Middle frontal gyrus (tissue), 1 donor: ENCODE data around the gene THTPA.

ENCODE experiments used
- DNase-seq: peaks from one replicate; pipeline ENCODE4 v3.0.0-alpha.2; 2015; ENCODE audit warnings: low spot score; ENCODE audit errors: extremely low spot score

The THTPA gene, protein sequence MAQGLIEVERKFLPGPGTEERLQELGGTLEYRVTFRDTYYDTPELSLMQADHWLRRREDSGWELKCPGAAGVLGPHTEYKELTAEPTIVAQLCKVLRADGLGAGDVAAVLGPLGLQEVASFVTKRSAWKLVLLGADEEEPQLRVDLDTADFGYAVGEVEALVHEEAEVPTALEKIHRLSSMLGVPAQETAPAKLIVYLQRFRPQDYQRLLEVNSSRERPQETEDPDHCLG

DNA sequence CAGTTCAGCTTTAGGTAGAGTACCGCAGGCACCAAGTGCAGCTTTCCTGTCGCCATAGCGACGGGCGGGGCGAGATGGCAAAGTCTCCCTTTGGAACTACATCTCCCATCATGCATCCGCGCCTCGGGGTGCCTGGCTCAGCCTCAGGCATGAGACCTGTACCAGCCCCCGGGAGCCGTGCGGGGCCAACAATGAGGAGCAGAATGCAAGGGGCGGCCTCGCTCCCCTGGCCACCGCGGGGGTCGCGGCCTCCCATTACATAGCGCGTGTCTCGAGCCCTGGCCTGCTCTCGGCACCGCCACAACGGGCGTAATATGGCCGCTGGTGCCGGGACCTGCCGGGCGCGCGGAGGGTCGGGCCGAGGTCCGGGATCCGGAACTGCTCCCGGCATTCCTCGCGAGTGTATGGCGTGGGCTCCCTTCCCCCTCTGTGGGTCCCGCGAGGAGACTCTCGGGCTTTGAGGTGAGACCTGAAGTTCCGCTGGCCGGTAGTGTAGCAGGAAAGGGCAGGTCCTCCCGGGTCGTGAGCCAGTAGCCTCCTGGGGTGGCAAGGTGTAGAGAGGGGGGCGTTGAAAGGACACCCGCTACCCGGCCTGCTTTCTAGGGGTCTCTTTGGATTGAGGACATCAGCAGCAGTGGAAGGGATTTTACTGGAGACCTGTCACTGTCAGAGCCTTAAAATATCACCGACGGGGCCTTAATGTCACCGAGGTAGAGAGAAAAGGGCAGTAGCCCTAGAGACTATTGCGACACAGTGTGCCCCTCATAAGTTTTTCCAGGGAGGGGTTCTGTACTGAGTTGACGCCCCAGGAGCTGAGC, at the start of gene THTPA:
Gene THTPA (plus strand): TSS at position 390 of the 818 bp plus-strand sequence. CDS start 487 bp downstream, outside the sequence.
- DNase-seq = peak; percentile 82

DNA sequence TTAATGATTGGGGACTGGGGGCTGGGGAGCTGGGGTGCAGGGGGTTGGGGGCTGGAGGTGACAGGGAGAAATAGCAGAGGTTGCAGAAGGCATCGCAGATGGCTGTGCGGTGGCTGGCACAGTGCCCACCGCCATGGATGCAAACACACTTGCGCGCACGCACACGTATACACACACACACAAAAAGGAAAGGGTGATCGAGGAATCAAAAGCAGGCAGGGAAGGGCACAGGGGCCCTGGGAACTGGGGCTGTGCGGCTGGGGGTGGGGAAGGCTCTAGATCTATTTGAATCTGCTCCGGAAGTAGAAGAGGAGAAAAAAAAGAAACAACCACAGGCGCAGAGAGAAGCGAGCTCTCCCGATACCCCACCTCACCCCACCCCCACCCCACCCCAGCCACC, 43.9 kb upstream of the THTPA start:
- no peak for DNase-seq

DNA sequence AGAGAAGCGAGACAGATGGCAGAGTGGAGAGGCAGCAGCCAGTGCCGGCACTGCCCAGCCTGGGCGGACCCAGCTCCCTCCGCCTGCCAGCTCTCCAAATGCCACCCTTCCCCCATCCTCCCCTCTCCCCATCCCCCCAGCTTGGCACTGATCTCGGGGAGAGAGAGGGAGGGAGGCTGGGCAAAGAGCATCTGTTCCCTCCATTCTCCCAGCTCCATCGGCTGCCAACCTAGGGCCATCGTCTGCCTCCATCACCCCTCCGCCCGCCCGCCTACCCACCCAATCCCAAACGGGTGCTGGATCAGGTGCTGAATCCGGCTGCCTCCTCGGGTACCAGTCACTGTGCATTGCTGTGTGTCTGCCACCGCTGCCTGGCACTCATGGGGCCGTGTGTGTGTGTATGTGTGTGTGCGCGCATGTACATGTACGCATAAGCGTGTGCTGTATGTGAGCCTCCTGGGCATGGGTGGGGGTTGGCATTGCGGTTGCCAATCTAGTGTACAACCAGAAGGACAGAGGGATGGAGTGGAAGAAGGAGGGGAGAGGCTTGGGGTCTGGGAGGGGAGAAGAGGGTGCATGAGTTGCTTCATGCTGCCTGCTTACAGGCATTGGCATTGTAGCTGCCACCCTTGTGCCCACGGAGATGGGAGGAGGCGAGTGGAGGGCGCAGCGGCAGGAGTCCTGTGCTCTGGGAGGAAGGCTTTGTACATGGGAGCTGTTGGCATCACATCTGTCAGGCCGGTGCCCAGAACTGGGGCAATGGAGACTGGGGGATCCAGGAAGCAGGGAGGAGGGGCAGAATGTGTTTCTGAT, 42.9 kb upstream of the THTPA start:
- peak; percentile 76 for DNase-seq

DNA sequence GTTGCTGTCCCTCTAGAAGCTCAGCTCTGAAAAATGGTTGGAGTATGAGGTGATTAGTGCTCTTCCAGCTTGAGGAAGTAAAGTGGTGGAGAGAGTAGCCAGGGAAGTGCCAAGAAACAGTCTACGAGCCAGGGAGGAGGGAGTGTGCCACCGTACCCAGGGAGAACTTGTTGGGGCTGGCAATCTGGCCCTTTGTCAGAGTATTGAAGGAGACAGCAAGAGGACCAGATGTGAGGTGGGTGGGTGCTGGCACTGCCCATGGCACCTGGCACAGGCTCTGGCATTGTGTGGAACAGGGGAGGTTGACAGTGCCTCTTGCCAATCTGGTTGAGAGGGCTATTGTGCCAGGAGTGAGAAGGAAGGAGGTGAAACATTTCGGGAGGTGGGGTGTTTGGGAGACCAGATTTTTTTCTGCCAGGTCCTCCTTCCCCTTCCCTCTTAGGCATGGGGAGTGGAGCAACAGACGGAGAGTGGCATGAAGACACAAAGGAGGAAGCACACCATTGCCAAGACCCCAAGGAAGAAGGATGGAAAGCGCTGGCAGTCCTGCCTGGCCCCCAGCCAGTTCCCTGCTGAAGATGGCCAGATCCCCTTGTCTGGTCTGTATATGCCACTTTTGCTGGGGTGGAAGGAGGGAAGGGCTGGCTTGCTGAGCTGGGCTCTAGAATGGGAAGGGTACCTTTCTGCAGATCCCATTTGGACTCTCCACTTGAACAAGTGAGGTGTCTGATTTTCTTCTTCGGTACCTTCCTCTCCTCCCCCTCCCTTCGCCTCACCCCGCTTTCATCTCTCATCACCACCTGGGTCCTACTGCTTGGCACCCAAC, 42.0 kb upstream of the THTPA start:
- DNase-seq = peak; percentile 72

DNA sequence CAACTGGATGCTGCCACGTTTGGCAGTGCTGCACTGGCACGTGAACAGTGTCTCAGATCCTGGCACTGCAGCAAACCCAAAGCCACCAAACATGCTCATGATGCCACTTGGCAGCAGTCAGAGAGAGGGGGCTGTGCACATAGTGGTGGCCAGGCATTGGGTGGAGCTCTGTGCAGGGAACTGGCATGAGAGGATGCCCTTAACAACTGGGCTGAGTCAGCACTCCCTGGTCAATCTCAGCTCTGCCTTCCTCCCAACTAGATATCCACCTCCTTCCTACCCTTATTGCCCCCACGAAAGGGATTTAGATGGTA, 41.5 kb upstream of the THTPA start:
- DNase-seq = no peak

DNA sequence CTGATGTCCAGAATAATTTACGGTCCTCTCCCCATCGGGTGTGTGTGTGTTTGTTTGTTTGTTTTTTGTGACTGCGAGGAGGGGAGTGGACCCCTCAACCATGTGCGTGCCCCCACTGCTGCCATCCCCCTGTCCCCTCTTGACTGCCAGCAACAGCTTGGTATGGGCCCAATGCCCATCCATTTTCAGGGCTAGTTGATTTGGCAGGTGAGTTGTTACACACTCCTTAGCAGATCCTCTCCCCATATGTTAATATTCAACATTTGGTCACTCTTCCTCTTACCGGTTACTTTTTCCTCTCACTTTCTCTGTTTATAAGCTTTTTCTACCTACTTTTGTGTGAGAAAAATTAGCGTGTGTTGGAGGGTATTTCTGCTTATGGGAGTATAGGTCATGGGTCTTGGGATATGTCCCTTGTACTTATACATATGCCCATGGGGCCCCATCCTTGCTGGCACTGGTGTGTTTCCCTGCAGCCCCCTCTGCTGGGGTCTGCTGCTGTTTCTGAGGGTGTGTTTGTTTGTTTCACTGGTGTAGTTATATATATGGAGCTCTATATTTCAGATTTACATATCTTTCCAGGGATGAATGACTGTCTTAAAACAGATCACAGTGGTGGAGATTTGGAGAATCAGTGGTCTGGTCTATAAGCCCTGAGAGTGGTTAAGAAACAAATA, 38.3 kb upstream of the THTPA start:
- no peak for DNase-seq

DNA sequence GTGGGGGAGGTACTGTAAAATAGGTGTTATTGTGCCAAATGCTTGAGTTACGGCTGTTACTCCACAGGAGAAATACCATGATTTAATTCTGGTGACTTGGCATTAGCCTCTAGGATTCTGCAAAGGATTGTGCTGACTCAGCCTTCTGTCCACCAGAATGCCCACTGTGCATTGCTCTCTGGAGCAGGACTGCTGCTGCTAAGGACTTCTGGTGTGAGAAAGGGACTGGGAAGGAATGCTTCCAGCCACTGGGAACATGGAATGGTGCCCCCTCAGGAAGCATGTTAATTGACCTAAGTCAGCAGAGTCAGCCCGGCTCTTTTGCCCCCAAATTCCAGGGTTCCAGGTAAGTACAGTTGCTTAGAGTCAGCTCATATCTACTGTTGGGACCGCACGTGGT, 37.4 kb upstream of the THTPA start:
- no peak for DNase-seq

DNA sequence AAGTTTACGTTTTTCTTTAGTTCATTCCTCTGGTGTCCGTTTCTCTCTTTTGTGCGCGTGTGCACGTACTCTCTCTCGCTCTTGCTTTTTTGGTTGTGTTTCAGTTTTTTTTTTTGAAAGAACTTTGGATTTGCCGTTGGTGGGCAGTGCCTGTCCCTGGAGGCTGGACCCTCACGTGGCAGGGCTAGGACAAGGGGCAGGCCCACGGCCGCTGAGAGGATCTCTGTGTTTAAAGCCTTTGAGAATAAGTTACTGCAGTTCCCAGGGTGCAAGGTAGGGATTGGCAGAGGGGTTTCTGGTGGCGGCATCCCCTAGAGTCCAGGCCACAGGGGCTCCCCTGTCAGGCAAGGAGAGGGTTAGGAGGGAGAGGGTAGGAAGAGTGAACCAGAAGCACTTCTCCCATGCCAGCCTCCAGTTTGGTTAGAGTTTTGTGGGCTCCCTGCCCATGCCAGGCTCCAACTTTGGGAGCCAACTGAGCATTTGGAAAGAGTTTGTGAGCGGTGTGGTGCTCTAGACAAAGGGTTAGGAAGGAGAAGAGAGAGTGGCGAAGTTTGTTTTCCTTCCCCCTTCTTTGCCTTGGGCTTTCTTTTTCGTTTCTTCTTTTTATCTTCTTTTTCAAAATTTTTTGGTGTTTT, 35.1 kb upstream of the THTPA start:
- DNase-seq = no peak

DNA sequence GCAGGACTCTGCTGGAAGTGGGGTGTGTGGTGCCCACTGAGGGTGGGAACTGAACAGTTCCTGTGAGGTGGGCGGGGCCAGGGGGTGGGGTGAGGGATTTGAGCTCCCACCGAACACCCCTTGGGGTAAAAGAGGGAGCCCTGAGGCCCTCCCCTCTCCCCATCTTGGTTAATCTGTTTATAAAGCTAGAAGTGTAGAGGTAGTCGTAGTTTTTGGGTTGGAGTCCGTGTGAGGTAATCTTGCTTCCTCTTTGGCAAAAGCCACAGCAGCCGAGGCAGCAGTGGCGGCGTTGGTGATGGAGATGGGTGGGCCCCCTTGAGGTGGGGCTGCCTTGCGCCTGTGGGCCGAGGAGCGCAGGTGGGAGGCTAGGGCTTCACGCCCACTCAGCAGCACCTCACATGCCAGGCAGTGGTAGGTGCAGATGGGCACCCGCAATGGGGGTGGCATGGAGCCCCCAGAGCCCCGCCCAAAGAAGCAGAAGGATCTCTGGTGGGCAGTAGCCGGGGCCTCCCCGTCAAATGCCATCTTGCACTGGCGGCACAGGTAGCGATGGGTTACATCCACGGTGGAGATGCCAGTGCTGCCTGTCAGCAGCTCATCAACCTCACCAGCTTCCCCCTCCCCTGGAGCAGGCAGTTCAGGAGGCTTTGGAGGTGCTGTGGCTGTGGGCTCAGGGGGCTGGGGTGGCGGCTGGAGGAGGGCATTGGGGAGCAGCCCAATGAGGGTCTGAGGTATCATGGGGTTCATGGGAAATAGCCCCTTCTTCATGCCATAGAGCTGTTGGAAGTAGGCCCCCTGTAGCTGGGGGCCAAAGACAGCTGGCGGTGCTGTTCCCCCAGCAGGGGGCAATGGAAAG, 34.1 kb upstream of the THTPA start:
- no peak for DNase-seq

DNA sequence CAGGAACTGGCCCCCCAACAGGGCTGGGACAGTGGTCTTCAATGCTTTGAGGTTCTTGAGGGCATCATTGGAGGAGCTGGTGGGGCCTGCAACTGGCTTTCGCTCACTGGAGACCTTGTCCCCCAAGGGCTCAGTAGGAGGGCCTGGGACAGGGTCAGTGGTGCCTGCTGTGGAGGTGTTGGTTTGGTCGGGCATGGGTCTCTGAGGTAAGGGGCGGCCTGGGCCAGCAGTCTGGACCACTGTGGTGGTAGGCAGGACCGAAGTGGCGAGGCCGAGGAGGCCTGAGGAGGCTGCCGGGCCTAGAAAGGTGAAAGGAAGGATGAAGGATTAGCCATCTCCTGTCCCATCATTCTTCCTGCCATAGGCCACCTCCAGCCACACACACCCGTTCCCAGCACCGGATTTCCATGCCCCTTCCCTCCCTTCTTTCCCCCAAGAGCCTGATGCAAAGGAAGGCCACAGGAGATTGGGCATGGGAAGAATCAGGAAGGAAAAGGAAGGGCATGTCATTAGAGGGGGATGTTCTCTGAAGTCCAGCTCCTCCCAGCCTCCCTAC, 33.4 kb upstream of the THTPA start:
- no peak for DNase-seq

DNA sequence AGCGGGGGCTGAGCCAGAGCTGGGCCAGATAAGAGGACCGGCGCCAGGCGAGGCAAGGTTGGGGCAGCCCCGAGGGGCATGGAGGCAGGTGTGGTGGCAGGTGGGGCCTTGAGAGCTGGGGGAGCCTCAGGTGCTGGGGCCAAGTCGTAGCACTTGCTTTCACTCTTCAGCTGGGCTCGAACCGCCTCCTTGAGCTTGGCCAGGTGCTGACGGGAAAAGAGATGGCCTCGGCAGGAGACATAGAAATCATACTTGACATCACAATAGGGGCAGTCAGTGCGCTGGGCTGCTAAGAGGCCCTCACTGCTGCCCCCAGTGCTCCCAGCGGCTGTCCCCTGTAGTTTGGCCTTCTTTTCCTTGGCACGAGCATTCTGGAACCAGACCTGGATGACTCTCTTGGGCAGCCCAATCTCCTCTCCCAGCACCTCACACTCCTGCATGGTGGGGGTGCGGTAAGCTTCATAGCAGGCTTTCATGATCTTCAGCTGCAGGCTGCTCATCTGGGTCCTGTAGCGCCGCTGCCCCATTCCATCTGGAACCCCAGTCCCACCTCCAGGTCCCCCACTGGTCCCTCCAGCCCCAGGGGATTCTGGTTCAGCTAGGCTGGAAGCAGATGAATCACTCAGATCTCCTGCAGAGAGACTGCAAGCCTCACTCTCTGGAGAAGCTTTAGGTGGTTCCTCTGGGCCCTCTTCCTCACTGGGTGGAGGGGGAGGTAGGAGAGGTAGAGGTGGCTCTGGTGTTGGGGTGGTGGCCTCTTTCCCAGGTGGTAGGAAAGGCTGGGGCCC, 32.6 kb upstream of the THTPA start:
- no peak for DNase-seq

DNA sequence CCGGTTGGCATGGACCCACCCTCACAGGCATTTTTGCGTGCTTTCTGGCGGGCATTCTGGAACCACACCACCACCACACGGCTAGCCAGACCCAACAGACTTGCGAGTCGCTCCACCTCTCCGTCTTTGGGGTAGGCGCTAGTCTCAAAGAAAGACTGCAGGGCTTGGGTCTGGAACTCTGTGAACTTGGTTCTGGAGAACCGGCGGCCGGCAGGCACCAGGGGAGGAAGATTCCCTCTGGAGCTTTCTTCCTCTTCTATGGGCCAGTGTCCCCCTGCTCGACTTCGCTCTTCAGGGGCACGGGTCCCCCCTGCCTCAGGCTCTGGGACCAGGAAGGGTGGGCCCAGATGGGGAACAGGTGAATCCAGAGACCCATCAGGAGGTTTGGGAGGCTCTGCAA, 31.1 kb upstream of the THTPA start:
- DNase-seq = no peak

DNA sequence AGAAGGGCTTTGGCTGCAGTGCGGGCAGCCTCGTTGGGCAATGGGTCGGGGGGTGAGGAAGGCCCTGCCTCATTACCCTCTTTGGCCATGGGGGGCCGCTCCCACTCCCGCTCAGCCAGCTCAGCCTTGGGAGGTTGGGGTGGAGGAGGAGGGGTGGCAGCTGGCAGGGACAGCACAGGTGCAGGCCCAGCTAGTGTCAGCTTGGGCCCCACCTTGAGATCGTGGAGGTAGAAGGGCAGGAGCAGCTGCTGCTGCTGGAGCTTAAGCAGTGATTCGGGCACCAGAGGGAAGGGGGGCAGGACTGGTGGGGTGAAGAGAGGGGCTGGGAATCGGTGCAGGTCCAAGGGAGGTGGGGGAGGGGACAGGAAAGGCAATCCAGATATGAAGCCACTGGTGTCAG, 30.5 kb upstream of the THTPA start:
- DNase-seq = no peak

DNA sequence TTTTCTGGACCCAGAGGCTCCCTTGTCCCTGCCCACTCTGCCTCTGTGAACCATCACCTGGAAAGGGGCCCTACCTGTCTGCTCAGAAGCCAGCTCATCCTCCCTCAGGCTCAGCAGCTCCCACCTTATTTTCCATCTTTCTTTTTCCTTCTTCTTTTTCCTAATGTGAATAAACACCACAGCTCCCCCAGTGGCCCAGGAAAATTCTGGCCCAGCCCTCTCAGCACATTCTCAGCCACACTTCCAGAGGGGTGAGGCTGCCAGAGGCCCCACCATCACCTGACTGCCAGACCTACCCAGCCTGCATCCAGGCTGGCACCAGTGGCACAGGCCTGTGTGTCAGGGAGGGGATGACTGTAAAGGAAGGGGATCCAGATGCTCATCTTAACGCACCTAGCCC, 27.5 kb upstream of the THTPA start:
- no peak for DNase-seq

DNA sequence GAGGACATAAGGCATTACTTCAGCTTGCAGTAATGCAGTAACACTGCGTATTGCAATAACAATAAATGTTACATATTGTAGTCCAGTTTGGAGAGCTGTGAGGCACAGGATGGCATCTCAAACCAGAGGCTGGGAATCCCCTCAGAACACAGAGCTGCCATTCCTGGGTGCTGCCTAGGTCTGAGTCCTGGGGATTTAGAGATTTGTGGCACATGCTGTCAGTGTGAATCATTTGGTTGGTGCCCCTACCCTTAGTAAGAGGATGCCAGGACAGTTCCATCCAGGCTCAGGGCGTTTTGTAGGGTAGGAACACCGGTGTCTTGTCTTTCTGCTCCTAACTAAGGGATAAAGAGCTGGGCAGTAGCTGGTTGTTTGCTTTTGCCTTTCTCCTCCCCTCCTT, 27.1 kb upstream of the THTPA start:
- DNase-seq = no peak

DNA sequence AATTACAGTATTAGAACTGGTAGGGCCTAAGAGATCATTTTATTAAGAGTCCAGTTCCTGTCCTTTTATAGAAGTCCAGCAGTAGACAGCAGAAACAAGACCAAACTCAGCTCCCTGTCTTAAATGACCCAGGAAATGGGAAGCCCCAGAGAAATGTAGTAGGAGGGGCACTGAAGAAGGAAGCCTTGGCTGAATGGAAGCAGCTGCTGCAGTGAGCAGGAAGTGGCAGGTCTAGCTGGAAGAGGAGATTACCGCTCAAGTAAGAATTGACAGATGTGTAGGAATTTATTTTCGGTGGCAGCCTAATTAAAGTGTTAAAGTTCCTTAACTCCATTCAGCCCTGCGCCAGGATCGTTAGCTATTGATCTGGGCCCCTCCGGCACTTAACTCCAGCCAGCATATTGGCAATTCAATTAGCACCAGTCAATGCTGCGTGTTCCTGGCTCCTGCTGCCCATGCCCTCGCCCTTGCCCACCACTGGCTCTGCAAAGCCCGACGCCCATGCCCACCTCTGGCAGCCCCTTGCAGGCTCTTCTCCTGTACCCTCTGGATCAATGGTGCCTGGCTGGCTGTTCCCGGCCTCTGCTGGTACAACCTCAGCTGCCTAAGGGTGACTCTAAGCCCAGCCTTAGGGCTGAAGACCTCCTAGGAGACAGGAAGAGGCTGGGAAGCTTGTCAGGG, 25.6 kb upstream of the THTPA start:
- no peak for DNase-seq

DNA sequence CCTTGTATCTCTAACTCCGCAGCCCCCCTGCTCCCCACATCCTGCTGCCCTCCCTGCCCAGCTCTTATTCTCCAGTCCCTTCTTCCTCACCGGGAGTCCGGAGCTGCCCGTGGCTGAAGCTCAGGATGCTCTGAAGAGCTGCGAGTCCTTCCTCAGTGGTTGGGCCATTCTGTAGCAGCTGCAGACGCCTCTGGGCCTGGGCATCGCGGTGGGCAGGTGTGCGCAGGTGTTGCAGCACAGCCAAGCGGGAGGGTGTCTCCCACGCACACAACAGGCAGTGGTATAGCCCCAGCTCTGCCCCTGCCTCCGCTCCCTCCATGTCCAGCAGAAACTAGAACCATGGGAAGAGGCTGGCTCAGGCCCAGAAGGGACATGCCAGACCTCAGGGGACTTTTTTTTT, 24.7 kb upstream of the THTPA start:
- no peak for DNase-seq

DNA sequence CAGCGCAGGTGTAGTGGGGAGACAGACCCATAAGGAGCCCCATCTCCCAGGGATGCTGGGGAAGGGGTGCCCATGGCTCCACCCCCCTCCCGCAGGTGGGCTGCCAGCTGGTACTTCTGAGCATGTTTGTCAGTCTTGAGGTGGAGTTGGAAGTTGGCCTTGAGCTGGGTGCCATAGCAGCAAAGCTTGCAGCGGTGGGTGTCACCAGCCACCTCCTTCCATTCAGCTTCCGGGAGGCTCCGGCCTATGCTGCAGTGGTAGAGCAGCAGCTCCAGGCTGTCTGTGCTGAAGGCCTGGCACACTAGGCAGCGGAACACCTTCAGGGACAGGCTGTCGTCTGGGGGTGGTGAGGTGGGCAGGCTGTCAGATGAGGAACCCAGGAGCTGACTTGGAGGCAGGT, 23.4 kb upstream of the THTPA start:
- DNase-seq = no peak
